IPS-11a (cell line): Measurements from ENCODE around the gene EXOC2.
A peak's percentile ranks its signal among the peaks of the same experiment; 100 is the strongest.
"Not testable (repeated sequence)": the region's sequence is repeated elsewhere in the genome, so short reads cannot be mapped to it uniquely, and the experiment has no call there.

Experiments
- H3K4me3 ChIP-seq: one replicate; pipeline ENCODE4 v1.5.1; 2013; ENCODE audit warnings: low read depth, low read length, control low read depth

EXOC2 gene

GRCh38 chr6:683742-684440 is 9.0 kb downstream of the EXOC2 start:
- H3K4me3 ChIP-seq = peak overlapping the region; percentile 30

GRCh38 chr6:680666-681340 is 12.1 kb downstream of the EXOC2 start:
- H3K4me3 ChIP-seq = no peak overlapping the region

- no peak overlapping the region for H3K4me3 ChIP-seq
Observed at GRCh38 chr6:680251-680650, 12.7 kb downstream of the EXOC2 start.

DNA sequence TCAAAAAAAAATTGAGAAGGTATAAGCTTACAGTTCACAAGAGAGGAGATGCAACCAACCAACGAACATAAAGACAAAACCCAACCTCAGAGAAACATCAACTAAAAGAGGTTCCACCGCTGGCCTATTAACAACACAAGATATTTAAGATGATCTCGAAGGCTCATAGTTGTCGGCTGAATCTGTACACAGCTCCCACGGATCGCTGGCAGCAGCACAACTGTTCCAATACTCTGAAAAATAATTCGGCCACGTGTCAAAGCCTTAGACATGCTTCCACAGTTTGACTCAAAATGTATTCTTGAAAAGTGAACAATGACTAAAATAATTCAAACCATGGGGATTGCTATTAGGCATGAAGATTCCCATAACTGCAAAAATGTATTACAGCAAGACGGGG is 13.7 kb downstream of the EXOC2 start:
- no peak overlapping the region for H3K4me3 ChIP-seq

- no peak overlapping the region for H3K4me3 ChIP-seq
Observed at GRCh38 chr6:678520-678919, 14.4 kb downstream of the EXOC2 start.

GRCh38 chr6:677919-678318 is 15.0 kb downstream of the EXOC2 start:
- H3K4me3 ChIP-seq = no peak overlapping the region

GRCh38 chr6:674956-675355 is 18.0 kb downstream of the EXOC2 start:
- H3K4me3 ChIP-seq = no peak overlapping the region

DNA sequence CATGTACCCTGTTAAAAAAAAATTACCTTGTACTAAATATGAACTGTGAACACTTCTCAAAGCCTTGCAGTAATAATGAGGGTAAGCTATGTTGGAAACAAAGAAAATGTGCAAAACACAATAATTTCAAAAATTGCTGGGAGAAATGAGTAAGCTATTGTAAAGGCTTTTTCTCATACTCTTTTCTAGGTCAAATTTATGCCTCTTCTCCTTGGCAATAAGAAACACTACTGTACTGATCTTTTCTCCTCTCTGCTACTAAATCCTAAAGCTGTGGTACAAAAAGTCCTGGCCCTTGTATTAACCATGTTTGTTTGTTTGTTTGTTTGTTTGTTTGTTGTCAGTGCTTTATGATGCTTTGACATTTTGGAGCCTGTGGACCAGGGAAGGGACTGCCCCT is 18.5 kb downstream of the EXOC2 start:
- H3K4me3 ChIP-seq = no peak overlapping the region

- no peak overlapping the region for H3K4me3 ChIP-seq
Observed at GRCh38 chr6:667253-667927, 25.5 kb downstream of the EXOC2 start.

- H3K4me3 ChIP-seq = no peak overlapping the region
Observed at GRCh38 chr6:665403-666267, 27.3 kb downstream of the EXOC2 start.

- not testable (repeated sequence) for H3K4me3 ChIP-seq
Observed at GRCh38 chr6:663788-664187, 29.2 kb downstream of the EXOC2 start.

GRCh38 chr6:659716-660581 is 33.0 kb downstream of the EXOC2 start:
- no peak overlapping the region for H3K4me3 ChIP-seq

DNA sequence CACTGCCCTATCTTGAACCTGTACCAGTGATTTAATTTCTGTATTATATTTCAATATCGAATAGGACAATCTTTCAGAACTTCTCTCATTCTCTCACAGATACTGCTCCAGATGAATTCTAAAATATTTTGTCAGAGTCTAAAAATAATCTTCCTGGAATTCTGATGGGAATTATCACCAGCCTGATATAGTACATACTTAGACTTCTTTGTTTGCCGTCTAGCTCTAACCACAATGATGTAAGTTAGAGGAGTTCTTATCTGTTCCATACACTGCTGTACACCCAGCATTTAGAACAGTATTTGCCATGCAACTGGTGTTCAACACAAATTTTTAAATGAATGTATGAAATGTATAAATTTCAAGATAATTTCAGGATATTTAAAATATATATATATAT is 34.7 kb downstream of the EXOC2 start:
- no peak overlapping the region for H3K4me3 ChIP-seq

- no peak overlapping the region for H3K4me3 ChIP-seq
Observed at GRCh38 chr6:657743-658142, 35.2 kb downstream of the EXOC2 start.

DNA sequence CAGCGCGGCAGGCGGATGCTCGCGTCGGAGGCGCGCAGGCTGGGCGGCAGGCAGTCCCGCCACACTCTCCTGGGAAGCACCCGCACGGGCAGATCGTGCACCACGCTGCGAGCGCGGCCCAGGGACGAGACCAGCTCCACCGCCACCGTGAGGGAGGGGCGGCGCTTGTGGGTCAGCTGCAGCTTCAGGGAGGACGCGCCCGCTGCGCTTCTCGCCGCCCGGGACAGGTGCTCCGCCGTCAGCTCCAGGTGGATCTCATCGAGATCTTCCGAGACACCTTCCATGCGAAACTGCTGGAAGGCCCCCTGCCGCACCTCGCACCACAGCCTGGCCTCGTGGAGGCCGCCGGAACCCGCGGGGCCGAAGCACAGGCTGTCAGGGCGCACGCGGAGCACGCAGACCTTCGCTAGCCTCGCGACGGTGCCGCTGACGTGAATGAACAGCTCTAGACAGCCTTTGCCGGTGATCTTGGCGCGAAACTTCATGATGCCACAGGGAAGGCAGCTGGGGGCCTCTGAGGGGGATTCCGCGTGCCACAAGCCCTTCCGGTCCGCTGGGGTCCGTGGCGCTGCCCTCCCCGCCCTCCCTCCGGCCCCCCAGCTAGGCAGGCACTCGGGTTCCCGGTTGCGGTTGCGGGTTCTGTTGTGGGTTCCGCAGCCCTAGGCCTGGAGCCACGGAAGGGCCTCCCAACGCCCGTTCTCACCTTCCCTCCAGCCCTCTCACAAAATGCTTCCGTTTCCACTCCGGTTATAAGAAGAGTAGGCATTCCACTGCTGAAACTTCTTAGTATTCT is 36.3 kb downstream of the EXOC2 start, which contains the start of gene HUS1B:
HUS1B (minus strand) TSS at position 641 of the 793 bp plus-strand sequence; CDS start at position 485, 156 bp downstream.
- no peak within 1 kb of the TSS for H3K4me3 ChIP-seq

DNA sequence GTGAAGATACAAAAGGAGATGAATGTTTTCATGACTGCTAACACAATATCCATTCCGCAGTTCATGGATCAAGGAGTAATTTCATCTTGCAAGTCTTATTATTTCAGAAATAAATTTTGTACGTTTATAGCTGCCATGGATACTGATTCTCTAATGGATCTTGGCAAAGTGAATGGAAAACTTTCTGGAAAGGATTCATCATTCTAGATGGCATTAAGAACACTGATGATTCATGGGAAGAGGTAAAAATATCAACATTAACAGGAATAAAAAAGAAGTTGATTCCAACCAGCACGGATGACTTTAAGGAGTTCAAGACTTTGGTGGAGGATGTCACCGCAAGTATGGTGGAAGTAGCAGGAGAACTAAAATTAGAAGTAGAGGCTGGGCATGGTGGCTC is 38.8 kb downstream of the EXOC2 start:
- H3K4me3 ChIP-seq = no peak overlapping the region

GRCh38 chr6:652865-653264 is 40.1 kb downstream of the EXOC2 start:
- no peak overlapping the region for H3K4me3 ChIP-seq

- H3K4me3 ChIP-seq = no peak overlapping the region
Observed at GRCh38 chr6:650098-650497, 42.8 kb downstream of the EXOC2 start.

GRCh38 chr6:642805-643204 is 50.1 kb downstream of the EXOC2 start:
- no peak overlapping the region for H3K4me3 ChIP-seq
